Measurements from ENCODE around the gene SV2C.

The SV2C gene

DNA sequence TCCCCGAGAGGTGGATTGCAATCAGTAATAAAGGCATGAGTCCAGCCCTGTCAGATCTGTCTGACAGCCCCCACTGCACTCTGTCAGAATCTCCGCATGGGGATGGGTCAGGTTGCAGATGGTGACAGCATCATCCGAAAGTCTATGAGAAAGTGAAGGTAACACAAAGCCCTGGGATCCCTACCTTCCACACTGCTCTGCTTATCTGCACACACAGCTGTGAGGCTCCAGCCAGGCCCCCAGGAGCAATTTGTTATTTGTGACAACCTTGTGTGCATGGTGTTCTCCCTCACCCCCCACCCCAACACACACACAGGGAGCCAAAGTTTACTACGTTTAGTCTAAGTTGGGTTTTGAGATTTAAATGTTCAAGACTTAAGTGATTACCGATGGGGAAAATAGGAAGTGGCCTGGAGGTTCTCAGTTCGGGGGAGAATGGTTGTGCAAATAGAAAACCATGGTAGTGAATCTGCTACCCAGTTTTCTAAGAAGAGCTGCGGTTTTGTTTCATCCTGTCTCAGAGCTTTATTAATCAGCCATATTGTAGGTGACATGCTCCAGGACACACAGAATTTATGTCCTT, 92.7 kb downstream of the SV2C start:
- Histone ChIP-seq H3K4me3 (ENCODE audit: low read depth, low read length) (no peak overlapping the region), H3K79me2 (no peaks in the 10 kb centered on the region), H3K9me3 (ENCODE audit: control insufficient read depth, low read length) (no peaks in the 10 kb centered on the region), H3K4me2 (ENCODE audit: low read length) (no peak overlapping the region), H3K36me3 (ENCODE audit: control insufficient read depth, insufficient read depth, low read length) (no peaks in the 10 kb centered on the region), H3K9ac (no peak overlapping the region), H2AFZ (no peak overlapping the region), H3K27ac (no peak overlapping the region), H3K4me1 (no peaks in the 10 kb centered on the region), H3K27me3 (ENCODE audit: control insufficient read depth, insufficient read depth, low read length) (no peaks in the 10 kb centered on the region)
- TF ChIP-seq, protein P1, sequence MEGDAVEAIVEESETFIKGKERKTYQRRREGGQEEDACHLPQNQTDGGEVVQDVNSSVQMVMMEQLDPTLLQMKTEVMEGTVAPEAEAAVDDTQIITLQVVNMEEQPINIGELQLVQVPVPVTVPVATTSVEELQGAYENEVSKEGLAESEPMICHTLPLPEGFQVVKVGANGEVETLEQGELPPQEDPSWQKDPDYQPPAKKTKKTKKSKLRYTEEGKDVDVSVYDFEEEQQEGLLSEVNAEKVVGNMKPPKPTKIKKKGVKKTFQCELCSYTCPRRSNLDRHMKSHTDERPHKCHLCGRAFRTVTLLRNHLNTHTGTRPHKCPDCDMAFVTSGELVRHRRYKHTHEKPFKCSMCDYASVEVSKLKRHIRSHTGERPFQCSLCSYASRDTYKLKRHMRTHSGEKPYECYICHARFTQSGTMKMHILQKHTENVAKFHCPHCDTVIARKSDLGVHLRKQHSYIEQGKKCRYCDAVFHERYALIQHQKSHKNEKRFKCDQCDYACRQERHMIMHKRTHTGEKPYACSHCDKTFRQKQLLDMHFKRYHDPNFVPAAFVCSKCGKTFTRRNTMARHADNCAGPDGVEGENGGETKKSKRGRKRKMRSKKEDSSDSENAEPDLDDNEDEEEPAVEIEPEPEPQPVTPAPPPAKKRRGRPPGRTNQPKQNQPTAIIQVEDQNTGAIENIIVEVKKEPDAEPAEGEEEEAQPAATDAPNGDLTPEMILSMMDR (IDR thresholded peaks at IDR 0.05), result no peak

DNA sequence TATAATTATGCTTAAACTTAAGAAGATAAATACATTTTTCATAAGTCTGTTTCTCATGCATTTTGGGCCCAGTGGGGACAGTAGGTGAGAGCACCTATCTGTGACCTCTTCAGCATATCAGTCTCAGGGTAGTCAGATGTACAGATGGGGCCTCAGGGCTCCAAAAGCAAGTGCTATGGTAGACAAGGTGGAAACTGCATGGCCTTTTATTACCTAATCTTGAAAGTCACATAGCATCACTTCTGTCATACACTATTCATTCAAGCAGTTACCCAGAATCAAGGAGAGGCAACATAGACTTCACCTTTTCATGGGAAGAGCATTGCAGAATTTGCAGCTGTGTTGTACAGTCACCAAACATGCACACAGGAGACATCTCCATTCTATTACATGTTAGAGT, 94.8 kb downstream of the SV2C start:
- H2AFZ ChIP-seq, result no peak overlapping the region
- no peaks in the 10 kb centered on the region for H3K79me2 ChIP-seq
- no peak overlapping the region for H3K9ac ChIP-seq
- H3K36me3 ChIP-seq (ENCODE audit: control insufficient read depth, insufficient read depth, low read length), result no peaks in the 10 kb centered on the region
- no peak overlapping the region for H3K4me2 ChIP-seq (ENCODE audit: low read length)
- no peaks in the 10 kb centered on the region for H3K4me1 ChIP-seq
- H3K4me3 ChIP-seq (ENCODE audit: low read depth, low read length), result no peak overlapping the region
- H3K27ac ChIP-seq, result no peak overlapping the region
- no peaks in the 10 kb centered on the region for H3K9me3 ChIP-seq (ENCODE audit: control insufficient read depth, low read length)
- TF ChIP-seq, protein P1 (IDR thresholded peaks at IDR 0.05), result no peak
- H3K27me3 ChIP-seq (ENCODE audit: control insufficient read depth, insufficient read depth, low read length), result no peaks in the 10 kb centered on the region

- Histone ChIP-seq H3K4me1 (no peaks in the 10 kb centered on the region), H3K36me3 (ENCODE audit: control insufficient read depth, insufficient read depth, low read length) (no peaks in the 10 kb centered on the region), H3K4me3 (ENCODE audit: low read depth, low read length) (no peak overlapping the region), H3K9ac (no peak overlapping the region), H2AFZ (no peak overlapping the region), H3K79me2 (no peaks in the 10 kb centered on the region), H3K9me3 (ENCODE audit: control insufficient read depth, low read length) (no peaks in the 10 kb centered on the region), H3K27me3 (ENCODE audit: control insufficient read depth, insufficient read depth, low read length) (no peaks in the 10 kb centered on the region), H3K27ac (no peak overlapping the region), H3K4me2 (ENCODE audit: low read length) (no peak overlapping the region)
- TF ChIP-seq, protein P1 (IDR thresholded peaks at IDR 0.05), result no peak
Measured at GRCh38 chr5:76178913-76179312, 95.7 kb downstream of the SV2C start.

DNA sequence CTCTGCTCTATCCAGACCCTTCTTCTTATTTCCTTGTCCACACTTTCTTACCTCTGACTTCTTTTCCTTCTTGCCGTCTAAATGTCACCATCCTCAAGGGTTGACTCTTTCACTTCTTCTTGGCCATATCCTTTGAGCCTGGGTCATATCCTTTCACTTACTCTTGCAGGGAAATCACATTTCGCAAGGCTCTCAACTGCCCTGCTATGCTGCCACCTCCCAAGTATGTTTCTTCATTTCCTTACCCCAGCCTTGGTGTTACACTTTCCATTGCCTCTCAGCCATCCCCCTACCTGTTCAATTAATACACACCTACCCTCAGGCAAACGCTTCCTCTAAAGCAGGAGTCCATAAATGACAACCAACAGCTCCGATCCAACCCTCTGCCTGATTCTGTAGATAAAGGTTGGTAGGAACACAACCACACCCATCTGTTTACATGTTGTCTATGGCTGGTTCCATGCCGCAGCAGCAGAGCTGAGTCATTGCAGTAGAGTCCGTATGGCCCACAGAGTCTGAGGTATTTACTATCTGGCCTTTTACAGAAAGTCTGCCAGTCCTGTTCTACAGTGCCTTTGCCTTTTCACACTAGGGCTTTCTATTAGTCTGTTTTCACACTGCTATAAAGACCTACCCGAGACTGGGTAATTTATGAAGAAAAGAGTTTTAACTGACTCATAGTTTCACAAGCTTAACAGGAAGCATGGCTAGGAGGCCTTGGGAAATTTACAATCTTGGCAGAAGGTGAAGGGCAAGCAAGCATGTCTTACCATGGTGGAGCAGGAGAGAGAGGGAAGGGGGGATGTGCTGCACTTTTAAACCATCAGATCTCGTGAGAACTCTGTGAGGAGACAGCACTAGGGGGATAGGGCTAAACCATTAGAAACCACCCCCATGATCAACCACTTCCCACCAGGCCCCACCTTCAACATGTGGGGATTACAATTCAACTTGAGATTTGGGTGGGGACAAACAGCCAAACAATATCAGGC, 97.9 kb downstream of the SV2C start:
- TF ChIP-seq, protein P1 (IDR thresholded peaks at IDR 0.05), result no peak
- Histone ChIP-seq H3K4me2 (ENCODE audit: low read length) (no peak overlapping the region), H3K4me1 (no peaks in the 10 kb centered on the region)

More for the DNA sequence above, 97.9 kb downstream of the SV2C start:
- H3K27ac ChIP-seq, result no peak overlapping the region
- no peaks in the 10 kb centered on the region for H3K36me3 ChIP-seq (ENCODE audit: control insufficient read depth, insufficient read depth, low read length)
- no peaks in the 10 kb centered on the region for H3K27me3 ChIP-seq (ENCODE audit: control insufficient read depth, insufficient read depth, low read length)
- H3K9ac ChIP-seq, result no peak overlapping the region
- H3K9me3 ChIP-seq (ENCODE audit: control insufficient read depth, low read length), result no peaks in the 10 kb centered on the region
- H3K79me2 ChIP-seq, result no peaks in the 10 kb centered on the region
- no peak overlapping the region for H3K4me3 ChIP-seq (ENCODE audit: low read depth, low read length)
- H2AFZ ChIP-seq, result no peak overlapping the region
